GM21723 (cell line): ENCODE data around the gene OSBPL9.
"Not testable (repeated sequence)": the region's sequence is repeated elsewhere in the genome, so short reads cannot be mapped to it uniquely, and the experiment has no call there.

Experiments used
- ATAC-seq: cut with Tn5 transposase; IDR thresholded peaks from one replicate; pipeline ENCODE4 v1.9.1; 2021; ENCODE audit warnings: mild to moderate bottlenecking, moderate library complexity; ENCODE audit not compliant: unreplicated experiment

OSBPL9 gene

DNA sequence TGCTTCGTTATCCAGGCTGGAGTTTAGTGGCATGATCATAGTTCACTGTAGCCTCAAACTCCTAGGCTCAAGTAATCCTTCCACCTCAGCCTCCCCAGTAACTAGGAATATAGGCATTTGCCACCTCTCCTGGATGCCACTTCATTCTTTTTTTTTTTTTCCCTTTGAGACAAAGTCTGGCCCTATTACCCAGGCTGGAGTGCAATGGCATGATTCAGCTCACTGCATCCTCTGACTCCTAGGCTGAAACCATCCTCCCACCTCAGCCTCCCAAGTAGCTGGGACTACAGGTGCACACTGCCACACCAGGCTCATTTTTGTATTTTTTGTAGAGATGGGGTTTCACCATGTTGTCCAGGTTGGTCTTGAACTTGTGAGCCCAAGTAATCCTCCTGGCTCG is 19.3 kb downstream of the OSBPL9 start:
- ATAC-seq: no peak

DNA sequence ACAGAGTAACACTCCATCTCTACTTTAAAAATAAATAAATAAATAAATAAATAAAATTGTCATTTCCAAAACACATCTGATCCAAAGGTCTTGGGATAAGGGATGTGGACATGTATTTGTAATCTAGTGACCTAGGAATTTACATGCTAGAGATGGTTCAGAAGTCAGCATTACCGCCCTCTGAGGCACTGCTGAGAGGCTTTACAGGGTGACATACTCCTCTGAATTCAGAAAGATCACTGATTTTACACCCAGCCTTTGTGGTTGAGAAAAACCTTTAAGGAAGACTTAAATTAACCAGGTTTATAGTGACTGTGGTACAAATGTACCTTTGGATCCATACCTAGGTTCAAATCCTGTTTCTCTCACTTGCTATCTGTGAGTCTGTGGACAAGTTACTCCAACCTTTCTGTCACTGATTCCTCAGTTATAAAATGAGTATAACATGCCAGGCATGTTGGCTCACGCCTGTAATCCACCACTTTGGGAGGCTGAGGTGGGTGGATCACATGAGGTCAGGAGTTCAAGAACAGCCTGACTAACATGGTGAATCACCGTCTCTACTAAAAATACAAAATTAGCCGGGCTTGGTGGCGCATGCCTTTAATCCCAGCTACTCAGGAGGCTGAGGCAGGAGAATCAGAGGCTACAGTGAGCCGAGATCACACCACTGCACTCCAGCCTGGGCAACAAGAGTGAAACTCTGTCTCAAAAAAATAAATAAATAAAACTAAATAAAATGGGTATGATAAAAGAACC is 20.1 kb downstream of the OSBPL9 start:
- ATAC-seq: no peak

GRCh38 chr1:51638350-51638749 is 21.5 kb downstream of the OSBPL9 start:
- no peak for ATAC-seq

DNA sequence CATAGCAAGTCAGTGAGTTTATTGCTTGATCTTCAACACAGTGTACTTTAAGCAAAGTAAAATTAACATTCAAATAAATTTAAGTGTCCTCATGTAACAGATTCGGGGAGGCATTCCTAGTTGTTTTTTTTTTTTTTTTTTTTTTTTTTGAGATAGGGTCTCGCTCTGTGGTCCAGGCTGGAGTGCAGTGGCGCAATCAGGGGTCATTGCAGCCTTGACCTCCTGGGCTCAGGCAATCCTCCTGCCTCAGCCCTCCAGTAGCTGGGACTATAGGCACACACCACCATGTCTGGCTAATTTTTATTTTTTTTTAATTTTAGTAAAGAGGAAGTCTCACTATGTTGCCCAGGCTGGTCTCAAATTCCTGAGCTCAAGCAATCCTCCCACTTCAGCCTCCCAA is 22.8 kb downstream of the OSBPL9 start:
- no peak for ATAC-seq

- ATAC-seq: no peak
Measured at GRCh38 chr1:51641096-51641495, 24.2 kb downstream of the OSBPL9 start.

GRCh38 chr1:51642739-51643142 is 25.8 kb downstream of the OSBPL9 start:
- ATAC-seq: no peak

DNA sequence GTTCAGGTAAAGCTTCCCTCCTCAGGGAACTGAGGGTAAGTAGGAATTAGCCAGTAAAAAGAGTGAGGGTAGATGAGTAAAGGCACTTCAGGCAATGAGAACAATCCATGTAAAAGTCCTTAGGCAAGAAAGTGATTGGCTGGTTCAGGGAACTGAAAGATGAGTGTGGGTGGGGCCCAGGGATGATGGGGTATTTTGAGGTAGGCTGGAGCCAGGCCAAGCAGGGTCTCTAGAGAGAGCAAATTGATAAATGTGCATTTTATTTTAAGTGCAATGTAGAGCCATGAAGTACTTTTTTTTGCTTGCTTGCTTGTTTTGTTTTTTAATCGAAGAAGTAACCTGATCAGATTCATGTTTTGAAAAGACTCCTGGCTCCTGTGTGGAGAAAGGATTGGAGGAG is 26.5 kb downstream of the OSBPL9 start:
- no peak for ATAC-seq

- no peak for ATAC-seq
Measured at GRCh38 chr1:51644020-51644419, 27.1 kb downstream of the OSBPL9 start.

GRCh38 chr1:51644533-51645197 is 27.8 kb downstream of the OSBPL9 start:
- ATAC-seq: no peak

DNA sequence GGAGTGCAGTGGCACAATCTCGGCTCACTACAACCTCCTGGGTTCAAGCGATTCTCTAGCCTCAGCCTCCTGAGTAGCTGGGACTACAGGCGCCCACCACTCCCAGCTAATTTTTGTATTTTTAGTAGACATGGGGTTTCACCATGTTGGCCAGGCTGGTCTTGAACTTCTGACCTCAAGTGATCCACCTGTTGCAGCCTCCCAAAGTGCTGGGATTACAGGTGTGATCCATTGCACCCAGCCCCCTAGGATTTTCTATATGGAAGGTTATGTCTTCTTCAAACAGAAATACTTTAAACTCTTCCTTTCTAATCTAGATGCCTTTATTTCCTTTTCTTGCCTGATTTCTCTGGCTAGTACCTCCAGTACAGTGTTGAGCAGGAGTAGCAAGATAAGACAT is 29.7 kb downstream of the OSBPL9 start:
- ATAC-seq: not testable (repeated sequence)

- no peak for ATAC-seq
Measured at GRCh38 chr1:51648180-51649109, 31.6 kb downstream of the OSBPL9 start.

DNA sequence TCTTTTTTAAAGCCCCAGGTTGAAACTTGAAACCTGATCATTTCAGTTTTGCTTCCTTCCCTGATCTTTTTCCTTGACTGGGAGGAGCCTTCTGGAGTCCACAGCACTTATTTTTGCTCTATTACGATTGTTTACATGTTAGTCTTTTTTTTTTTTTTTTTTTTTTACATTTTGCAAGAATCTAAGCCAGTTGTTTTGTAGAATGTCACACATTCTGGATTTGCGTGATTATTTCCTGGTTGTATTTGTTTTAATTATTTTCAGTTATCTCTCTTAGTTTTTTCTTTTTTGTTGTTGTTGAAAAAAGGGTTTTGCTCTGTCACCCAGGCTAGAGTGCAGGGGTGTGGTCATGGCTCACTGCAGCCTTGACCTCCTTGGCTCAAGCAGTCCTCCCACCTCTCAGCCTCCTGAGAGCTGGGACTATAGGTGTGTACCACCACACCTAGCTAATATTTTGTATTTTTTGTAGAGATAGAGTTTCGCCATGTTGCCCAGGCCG is 32.8 kb downstream of the OSBPL9 start:
- no peak for ATAC-seq

- ATAC-seq: no peak
Measured at GRCh38 chr1:51650198-51650597, 33.3 kb downstream of the OSBPL9 start.

DNA sequence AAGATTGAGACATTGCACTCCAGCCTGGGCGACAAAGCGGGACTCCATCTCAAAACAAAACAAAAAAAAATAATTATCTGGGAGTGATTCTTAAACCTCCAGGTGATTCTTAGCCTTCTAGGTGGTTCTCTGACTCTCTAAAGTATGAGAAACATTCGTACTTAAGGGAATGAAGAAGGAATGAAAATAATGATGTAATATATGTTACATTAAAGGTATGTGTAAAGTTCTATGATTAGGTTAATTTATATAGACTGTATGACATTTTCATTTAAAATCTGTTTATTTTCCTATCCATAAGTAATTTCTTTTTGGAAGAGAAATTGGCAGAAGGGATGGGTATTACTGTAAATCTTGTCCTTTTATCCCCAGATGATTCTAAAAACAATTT is 34.7 kb downstream of the OSBPL9 start:
- no peak for ATAC-seq

DNA sequence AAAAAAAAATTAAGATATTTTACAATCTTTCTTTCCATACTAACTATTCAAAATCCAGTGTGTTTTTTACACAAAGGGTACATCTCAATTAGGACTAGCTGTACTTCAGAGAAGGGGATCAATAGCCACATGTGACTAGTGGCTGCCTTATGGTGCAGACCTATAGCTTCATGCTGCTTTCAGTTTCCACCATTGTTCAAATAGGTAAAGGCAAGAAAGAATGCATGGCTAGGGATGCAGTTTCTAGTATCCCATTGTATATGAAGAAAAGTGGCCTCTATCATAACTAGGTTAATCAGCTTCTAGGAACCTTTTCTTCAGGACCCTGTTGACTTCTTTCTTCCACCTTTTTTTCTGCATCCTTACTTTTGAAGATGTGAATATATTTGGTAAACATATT is 35.7 kb downstream of the OSBPL9 start:
- ATAC-seq: no peak

DNA sequence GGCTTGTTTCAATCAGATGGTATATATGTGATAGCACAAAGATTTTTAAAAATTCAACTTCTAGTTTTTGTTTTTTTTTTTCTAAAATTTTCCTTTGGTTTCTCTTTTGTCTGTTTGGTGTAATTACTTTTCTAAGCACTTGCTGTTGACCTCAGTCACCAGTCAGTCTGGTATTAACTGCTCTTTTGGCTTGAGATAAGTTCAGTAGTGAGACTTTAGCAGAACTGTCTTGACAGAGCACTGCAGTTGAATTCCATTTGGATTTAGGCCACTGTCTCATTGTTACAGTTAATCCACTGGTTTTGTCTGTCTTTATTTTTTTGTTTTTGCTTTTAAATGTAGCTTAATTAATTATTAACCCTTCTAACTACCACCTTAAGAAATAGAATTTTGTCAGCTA is 36.2 kb downstream of the OSBPL9 start:
- no peak for ATAC-seq

DNA sequence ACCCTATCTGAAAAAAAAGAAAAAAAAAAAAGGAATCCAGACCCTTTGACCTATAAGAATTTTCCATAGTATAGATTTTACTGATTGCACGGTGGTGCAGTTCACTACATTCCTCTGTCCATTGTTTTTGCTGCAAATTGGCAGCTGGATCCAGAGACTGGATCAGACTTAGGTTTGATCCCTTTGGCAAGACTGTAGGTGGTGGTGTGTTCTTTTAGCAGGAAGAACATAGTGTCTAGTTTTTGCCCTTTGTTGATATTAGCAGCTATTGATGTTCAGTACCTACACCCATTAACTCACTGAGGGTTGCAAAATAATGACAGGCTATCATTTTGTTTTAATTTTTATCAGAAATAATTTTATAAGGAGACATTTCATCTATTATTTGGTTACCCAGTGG is 37.1 kb downstream of the OSBPL9 start:
- no peak for ATAC-seq

DNA sequence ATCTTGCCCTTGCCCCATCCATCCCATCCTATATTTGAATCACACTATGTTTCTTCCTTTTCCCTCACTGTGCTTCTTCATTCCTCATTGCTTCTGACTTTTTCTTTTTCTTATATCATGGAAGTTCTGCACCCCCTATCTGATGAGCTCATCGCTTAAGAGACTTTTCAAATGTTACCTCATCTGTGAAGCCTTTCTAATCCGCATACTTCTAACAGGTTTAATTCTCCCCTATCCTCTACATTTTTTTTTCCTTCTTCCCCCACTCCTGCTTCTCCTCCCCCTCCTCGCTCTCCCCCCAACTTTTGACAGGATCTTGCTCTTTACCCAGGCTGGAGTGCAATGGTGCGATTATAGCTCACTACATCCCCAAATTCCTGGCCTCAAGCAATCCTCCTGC is 39.5 kb downstream of the OSBPL9 start:
- ATAC-seq: no peak

DNA sequence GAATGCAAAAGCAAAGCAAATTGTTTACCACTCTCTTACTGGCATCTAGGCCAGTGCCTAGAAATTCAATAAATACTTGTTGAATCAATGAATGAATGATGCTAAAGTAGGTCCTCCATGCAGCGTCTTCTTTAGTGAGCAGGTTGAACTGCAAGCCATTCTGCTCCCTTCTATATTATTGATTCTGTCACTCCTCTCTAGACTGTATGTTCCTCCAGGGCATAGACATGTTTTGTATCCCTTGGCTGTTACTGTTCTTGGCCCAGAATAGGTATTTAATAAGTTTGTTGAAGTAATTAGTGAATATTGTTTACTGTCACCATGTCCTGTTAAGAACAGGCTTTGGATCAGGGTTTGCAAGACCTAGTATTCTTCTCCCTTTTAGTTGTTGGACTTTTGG is 43.7 kb downstream of the OSBPL9 start:
- no peak for ATAC-seq

GRCh38 chr1:51661081-51661518 is 44.2 kb downstream of the OSBPL9 start:
- ATAC-seq: no peak

DNA sequence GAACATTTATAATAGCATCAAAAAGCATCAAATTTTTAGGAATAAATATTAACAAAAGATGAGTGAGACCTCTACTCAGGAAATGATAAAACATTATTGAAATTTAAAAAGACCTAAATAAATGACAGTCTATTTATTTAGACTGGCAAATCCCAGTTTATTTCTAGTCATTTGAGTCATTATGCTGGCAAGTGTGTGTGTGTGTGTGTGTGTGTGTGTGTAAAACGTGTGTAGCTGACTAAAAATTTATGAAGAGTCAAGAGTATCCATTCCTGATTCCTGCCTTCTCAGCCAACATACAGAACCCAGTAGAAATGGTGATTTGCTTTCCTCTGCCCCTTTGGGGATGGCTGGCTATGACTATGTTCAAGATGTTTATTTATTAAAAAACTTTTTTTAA is 46.2 kb downstream of the OSBPL9 start:
- no peak for ATAC-seq
